Measurements from ENCODE around the gene LHX8.
"Not testable (repeated sequence)": the region's sequence is repeated elsewhere in the genome, so short reads cannot be mapped to it uniquely, and the experiment has no call there.

- TF ChIP-seq, protein P1, sequence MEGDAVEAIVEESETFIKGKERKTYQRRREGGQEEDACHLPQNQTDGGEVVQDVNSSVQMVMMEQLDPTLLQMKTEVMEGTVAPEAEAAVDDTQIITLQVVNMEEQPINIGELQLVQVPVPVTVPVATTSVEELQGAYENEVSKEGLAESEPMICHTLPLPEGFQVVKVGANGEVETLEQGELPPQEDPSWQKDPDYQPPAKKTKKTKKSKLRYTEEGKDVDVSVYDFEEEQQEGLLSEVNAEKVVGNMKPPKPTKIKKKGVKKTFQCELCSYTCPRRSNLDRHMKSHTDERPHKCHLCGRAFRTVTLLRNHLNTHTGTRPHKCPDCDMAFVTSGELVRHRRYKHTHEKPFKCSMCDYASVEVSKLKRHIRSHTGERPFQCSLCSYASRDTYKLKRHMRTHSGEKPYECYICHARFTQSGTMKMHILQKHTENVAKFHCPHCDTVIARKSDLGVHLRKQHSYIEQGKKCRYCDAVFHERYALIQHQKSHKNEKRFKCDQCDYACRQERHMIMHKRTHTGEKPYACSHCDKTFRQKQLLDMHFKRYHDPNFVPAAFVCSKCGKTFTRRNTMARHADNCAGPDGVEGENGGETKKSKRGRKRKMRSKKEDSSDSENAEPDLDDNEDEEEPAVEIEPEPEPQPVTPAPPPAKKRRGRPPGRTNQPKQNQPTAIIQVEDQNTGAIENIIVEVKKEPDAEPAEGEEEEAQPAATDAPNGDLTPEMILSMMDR (IDR thresholded peaks at IDR 0.05 in 4 of 5, conservative IDR thresholded peaks at IDR 0.05 in 1 of 5): not testable (repeated sequence)
- not testable (repeated sequence) for TF ChIP-seq POLR2A (IDR thresholded peaks at IDR 0.05)
Measured at GRCh38 chr1:75112362-75112951, 21.7 kb upstream of the LHX8 start.

Measured in gastrocnemius medialis (tissue), 4 donors.